H1 (cell line): ENCODE measurements around the gene AGPAT3. TPM values are rescaled to one million over a fixed set of nuclear protein-coding genes. Genes with fewer than 3 reads are reported as not detected.

ENCODE experiments used
- CBX5 ChIP-seq: fragments of 300-800, 300-1000 bp; sonication (generic); IDR thresholded peaks from 2 replicates; pipeline ENCODE4 v1.7.1; 2016; ENCODE audit warnings: antibody characterized with exemption, low read length, low read depth
- EP300 ChIP-seq, 2 experiments: IDR thresholded peaks; 1 replicate in 1 of 2; 2 replicates in 1 of 2; pipeline ENCODE4 v1.6.1; 2011 to 2012; ENCODE audit warnings: low read depth in 2 of 2, low read length in 2 of 2, mild to moderate bottlenecking in 2 of 2, borderline replicate concordance in 1 of 2, inconsistent platforms in 1 of 2, moderate library complexity in 1 of 2
- FOSL1 ChIP-seq: IDR thresholded peaks from 2 replicates; pipeline ENCODE4 v1.6.1; 2011; ENCODE audit warnings: mild to moderate bottlenecking, low read depth, low read length, moderate library complexity; ENCODE audit not compliant: insufficient read depth
- POLR2A ChIP-seq, 2 experiments: IDR thresholded peaks; 1 replicate in 1 of 2; 2 replicates in 1 of 2; pipeline ENCODE4 v1.6.1; 2011; ENCODE audit warnings: low read depth in 2 of 2, low read length in 2 of 2, mild to moderate bottlenecking in 2 of 2; ENCODE audit errors: control extremely low read depth in 1 of 2
- RXRA ChIP-seq: IDR thresholded peaks from 2 replicates; pipeline ENCODE4 v1.6.1; 2011; ENCODE audit warnings: low read depth, mild to moderate bottlenecking, low read length, moderate library complexity; ENCODE audit not compliant: insufficient read depth
- SIN3A ChIP-seq, 2 experiments: IDR thresholded peaks in 1 of 2; conservative IDR thresholded peaks in 1 of 2; 2 replicates each; pipeline ENCODE4 v1.6.1; 2011 to 2012; ENCODE audit warnings: low read length in 2 of 2, improper control_type of control experiment in 1 of 2, low read depth in 1 of 2, mild to moderate bottlenecking in 1 of 2
- SIRT6 ChIP-seq: IDR thresholded peaks from one replicate; pipeline ENCODE4 v1.7.1; 2012; ENCODE audit warnings: low read length, inconsistent platforms
- SP4 ChIP-seq: IDR thresholded peaks from 2 replicates; pipeline ENCODE4 v1.6.1; 2012; ENCODE audit warnings: low read length, inconsistent platforms
- polyA plus RNA-seq, 7 experiments: library from polyadenylated mRNA; depleted of rRNA in 3 of 7; stranded (reverse) in 5 of 7; unstranded in 2 of 7; fragments of >200 nt in 5 of 7; fragments of 200-250 nt in 2 of 7; gene quantifications; 1 replicate in 5 of 7; 2 replicates in 1 of 7; 4 replicates in 1 of 7; pipeline versions ENCODE4 v1.2.1 to v1.2.3, GENCODE V29; 2011 to 2013; ENCODE audit warnings: missing spikeins in 2 of 7, mixed read lengths in 2 of 7
- total RNA-seq: library from RNA; stranded (reverse); fragmentation: NEBNext Ultra II Directional; extraction: Animal tissue kit (Norgen Biotek cat#: 25700); gene quantifications from 2 replicates; pipeline ENCODE4 v1.2.1, GENCODE V29; 2021

Gene AGPAT3
- total and polyA plus RNA-seq, 2 of the 8 experiments (the other 6 are each of a cell fraction or from before 2014, with no cell fraction given), result 5.8 to 7.3 TPM

- no peak for TF ChIP-seq EP300 (IDR thresholded peaks at IDR 0.05; ENCODE audit: borderline replicate concordance in 1 of 2, low read depth in 2 of 2, low read length in 2 of 2)
- no peak for TF ChIP-seq FOSL1
- TF ChIP-seq SIN3A (conservative IDR thresholded peaks at IDR 0.05 in 1 of 2, IDR thresholded peaks at IDR 0.05 in 1 of 2; ENCODE audit: low read depth in 1 of 2, low read length in 2 of 2), result no peak
- no peak for TF ChIP-seq SP4
- TF ChIP-seq CBX5, result no peak
- no peak for TF ChIP-seq POLR2A (IDR thresholded peaks at IDR 0.05; ENCODE audit: control extremely low read depth in 1 of 2, low read depth in 2 of 2, low read length in 2 of 2)
- TF ChIP-seq RXRA, result no peak
- TF ChIP-seq SIRT6, result no peak
Measured at GRCh38 chr21:43936247-43936967, 71.4 kb downstream of the AGPAT3 start (continued).
